Measurements from ENCODE around the gene BCAM.

Gene BCAM

GRCh38 chr19:44795398-44795987 lies 13.4 kb upstream of the BCAM start:
- Mint-ChIP-seq H3K27me3 (ENCODE audit: low read depth) (peaks cover 5% of the 10 kb centered on the region), H3K27ac (peak overlapping the region in 2 of 3 experiments; percentile 28 to 58), H3K4me1 (peaks cover 14% of the 10 kb centered on the region), H3K4me3 (no peak overlapping the region), H3K9me3 (no peaks in the 10 kb centered on the region), H3K36me3 (ENCODE audit: low read depth) (no peaks in the 10 kb centered on the region)
- TF ChIP-seq, protein P1, sequence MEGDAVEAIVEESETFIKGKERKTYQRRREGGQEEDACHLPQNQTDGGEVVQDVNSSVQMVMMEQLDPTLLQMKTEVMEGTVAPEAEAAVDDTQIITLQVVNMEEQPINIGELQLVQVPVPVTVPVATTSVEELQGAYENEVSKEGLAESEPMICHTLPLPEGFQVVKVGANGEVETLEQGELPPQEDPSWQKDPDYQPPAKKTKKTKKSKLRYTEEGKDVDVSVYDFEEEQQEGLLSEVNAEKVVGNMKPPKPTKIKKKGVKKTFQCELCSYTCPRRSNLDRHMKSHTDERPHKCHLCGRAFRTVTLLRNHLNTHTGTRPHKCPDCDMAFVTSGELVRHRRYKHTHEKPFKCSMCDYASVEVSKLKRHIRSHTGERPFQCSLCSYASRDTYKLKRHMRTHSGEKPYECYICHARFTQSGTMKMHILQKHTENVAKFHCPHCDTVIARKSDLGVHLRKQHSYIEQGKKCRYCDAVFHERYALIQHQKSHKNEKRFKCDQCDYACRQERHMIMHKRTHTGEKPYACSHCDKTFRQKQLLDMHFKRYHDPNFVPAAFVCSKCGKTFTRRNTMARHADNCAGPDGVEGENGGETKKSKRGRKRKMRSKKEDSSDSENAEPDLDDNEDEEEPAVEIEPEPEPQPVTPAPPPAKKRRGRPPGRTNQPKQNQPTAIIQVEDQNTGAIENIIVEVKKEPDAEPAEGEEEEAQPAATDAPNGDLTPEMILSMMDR (IDR thresholded peaks at IDR 0.05; ENCODE audit: unreplicated experiment in 3 of 3), result no peak

DNA sequence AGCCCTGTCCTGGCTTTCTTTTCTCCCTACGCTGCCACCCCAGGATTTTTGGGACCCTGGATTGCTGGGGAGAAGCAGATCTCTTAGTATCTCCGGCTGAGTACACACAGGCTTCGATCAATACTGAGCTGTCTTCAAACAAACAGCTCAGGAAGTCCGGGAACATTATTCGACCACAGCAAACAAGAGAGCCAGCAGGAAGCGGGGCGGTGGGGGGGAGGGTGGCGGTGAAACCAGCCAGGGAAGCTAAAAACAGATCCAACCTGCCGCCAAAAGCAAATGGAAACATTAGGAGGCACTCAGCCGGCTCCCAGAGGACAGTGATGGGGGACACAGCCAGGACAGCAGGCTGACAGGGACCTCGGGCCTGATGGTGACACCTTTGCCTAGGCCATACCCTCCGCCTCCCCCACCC lies 12.2 kb upstream of the BCAM start:
- H3K36me3 Mint-ChIP-seq (ENCODE audit: low read depth), result no peaks in the 10 kb centered on the region
- no peaks in the 10 kb centered on the region for H3K9me3 Mint-ChIP-seq
- H3K27ac Mint-ChIP-seq, result peak overlapping the region; percentile 84 to 94 (median 93)
- H3K4me3 Mint-ChIP-seq, result no peak overlapping the region
- peaks cover 5% of the 10 kb centered on the region for H3K27me3 Mint-ChIP-seq (ENCODE audit: low read depth)
- peaks cover 14% of the 10 kb centered on the region for H3K4me1 Mint-ChIP-seq
- TF ChIP-seq, protein P1 (IDR thresholded peaks at IDR 0.05; ENCODE audit: unreplicated experiment in 3 of 3), result no peak

DNA sequence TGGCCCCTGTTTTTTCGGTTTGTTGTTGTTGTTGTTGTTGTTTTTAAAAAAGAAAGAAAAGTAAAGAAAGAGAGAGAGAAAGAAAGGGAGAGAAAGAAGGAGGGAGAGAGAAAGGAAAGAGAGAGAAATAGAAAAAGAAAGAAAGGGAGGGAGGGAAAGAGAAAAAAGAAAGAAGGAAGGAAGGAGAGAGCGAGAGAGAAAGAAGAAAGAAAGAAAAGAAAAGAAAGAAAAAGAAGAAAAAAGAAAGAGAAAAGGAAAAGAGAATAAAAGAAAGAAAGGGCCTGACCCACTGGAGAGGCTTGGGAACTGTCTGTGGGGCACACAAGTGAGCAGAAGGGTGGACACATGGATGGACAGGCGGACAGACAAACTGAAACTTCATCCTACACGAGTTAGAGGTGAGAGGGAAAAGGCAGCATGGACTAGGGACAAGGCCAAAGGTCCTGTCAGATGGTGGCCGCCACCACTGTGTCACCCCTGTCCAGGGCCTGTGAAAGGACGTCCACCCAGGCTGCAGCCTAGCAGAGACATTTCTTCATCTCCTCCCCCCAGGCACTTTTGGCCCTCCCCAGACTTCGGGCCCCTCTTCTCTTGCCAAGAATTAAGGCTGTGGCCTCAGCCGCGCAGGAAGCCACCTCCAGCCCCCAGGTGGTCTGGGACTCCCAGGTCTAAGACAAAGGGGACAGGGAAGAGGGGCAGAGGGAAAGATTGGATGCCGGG lies 9.1 kb upstream of the BCAM start:
- Mint-ChIP-seq H3K36me3 (ENCODE audit: low read depth) (no peaks in the 10 kb centered on the region), H3K4me1 (peaks cover 14% of the 10 kb centered on the region), H3K27me3 (ENCODE audit: low read depth) (peaks cover 9% of the 10 kb centered on the region), H3K9me3 (no peaks in the 10 kb centered on the region), H3K4me3 (no peak overlapping the region), H3K27ac (peak overlapping the region in 2 of 3 experiments; percentile 57 to 77)
- TF ChIP-seq, protein P1 (IDR thresholded peaks at IDR 0.05; ENCODE audit: unreplicated experiment in 3 of 3), result no peak

DNA sequence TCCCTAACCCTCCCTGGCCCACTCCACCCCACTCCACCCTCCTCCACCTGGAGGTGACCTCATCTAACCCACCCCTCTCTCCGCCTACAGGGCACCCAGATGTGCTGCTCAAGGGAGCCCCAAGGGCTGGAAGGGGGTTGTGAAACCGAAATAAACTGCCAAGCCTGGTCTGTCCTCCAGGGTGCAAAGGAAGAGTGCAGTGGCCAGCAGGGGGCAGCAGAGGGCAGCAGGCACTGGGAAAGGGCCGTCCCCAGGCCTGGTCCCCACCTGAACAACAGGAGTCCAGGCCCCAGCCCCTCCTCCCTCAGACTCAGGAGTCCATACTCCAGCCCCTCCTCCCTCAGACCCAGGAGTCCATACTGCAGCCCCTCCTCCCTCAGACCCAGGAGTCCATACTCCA lies 8.4 kb upstream of the BCAM start:
- H3K9me3 Mint-ChIP-seq, result no peaks in the 10 kb centered on the region
- H3K27ac Mint-ChIP-seq, result peak overlapping the region in 1 of 3 experiments; percentile 45
- peaks cover 14% of the 10 kb centered on the region for H3K4me1 Mint-ChIP-seq
- TF ChIP-seq, protein P1 (IDR thresholded peaks at IDR 0.05; ENCODE audit: unreplicated experiment in 3 of 3), result peak; percentile 87 to 95 (median 89)
- peaks cover 9% of the 10 kb centered on the region for H3K27me3 Mint-ChIP-seq (ENCODE audit: low read depth)
- no peaks in the 10 kb centered on the region for H3K36me3 Mint-ChIP-seq (ENCODE audit: low read depth)
- no peak overlapping the region for H3K4me3 Mint-ChIP-seq

GRCh38 chr19:44803442-44804428 lies 5.2 kb upstream of the BCAM start:
- Mint-ChIP-seq H3K4me1 (peaks cover 25% of the 10 kb centered on the region), H3K27ac (peak overlapping the region in 1 of 3 experiments; percentile 28), H3K36me3 (ENCODE audit: low read depth) (no peaks in the 10 kb centered on the region), H3K27me3 (ENCODE audit: low read depth) (peaks cover 4% of the 10 kb centered on the region), H3K9me3 (no peaks in the 10 kb centered on the region), H3K4me3 (no peak overlapping the region)
- TF ChIP-seq, protein P1 (IDR thresholded peaks at IDR 0.05; ENCODE audit: unreplicated experiment in 3 of 3), result no peak

Measured in nephron (organoid).